ENCODE data around the gene RASA4.
A peak's percentile ranks its signal among the peaks of the same experiment; 100 is the strongest.
"Not testable (repeated sequence)": the region's sequence is repeated elsewhere in the genome, so short reads cannot be mapped to it uniquely, and the experiment has no call there.

RASA4 gene

GRCh38 chr7:102610441-102610840 lies 6.1 kb downstream of the RASA4 start:
- DNase-seq (ENCODE audit: low read depth); H3K4me3 ChIP-seq (ENCODE audit: low read depth, low read length): not testable (repeated sequence)

- not testable (repeated sequence) for H3K4me3 ChIP-seq (ENCODE audit: low read depth, low read length); DNase-seq (ENCODE audit: low read depth)
Measured at GRCh38 chr7:102609734-102610133, 6.8 kb downstream of the RASA4 start.

- not testable (repeated sequence) for H3K4me3 ChIP-seq (ENCODE audit: low read depth, low read length); DNase-seq (ENCODE audit: low read depth)
Measured at GRCh38 chr7:102606848-102607247, 9.7 kb downstream of the RASA4 start.

- DNase-seq (ENCODE audit: low read depth); H3K4me3 ChIP-seq (ENCODE audit: low read depth, low read length): not testable (repeated sequence)
Measured at GRCh38 chr7:102604431-102605145, 12.0 kb downstream of the RASA4 start.

GRCh38 chr7:102602317-102602716 lies 14.2 kb downstream of the RASA4 start:
- not testable (repeated sequence) for H3K4me3 ChIP-seq (ENCODE audit: low read depth, low read length)

GRCh38 chr7:102599699-102600098 lies 16.9 kb downstream of the RASA4 start:
- not testable (repeated sequence) for H3K4me3 ChIP-seq (ENCODE audit: low read depth, low read length); DNase-seq (ENCODE audit: low read depth)

More at GRCh38 chr7:102602317-102602716, 14.2 kb downstream of the RASA4 start:
- not testable (repeated sequence) for DNase-seq (ENCODE audit: low read depth)

- not testable (repeated sequence) for H3K4me3 ChIP-seq (ENCODE audit: low read depth, low read length); DNase-seq (ENCODE audit: low read depth)
Measured at GRCh38 chr7:102596036-102596435, 20.5 kb downstream of the RASA4 start.

- DNase-seq (ENCODE audit: low read depth); H3K4me3 ChIP-seq (ENCODE audit: low read depth, low read length): not testable (repeated sequence)
Measured at GRCh38 chr7:102593637-102594334, 22.8 kb downstream of the RASA4 start.

GRCh38 chr7:102592477-102593019 lies 24.0 kb downstream of the RASA4 start:
- DNase-seq (ENCODE audit: low read depth); H3K4me3 ChIP-seq (ENCODE audit: low read depth, low read length): not testable (repeated sequence)

GRCh38 chr7:102589857-102590256 lies 26.7 kb downstream of the RASA4 start:
- not testable (repeated sequence) for DNase-seq (ENCODE audit: low read depth); H3K4me3 ChIP-seq (ENCODE audit: low read depth, low read length)

- not testable (repeated sequence) for DNase-seq (ENCODE audit: low read depth); H3K4me3 ChIP-seq (ENCODE audit: low read depth, low read length)
Measured at GRCh38 chr7:102583495-102583894, 33.1 kb downstream of the RASA4 start.

GRCh38 chr7:102581722-102582121 lies 34.8 kb downstream of the RASA4 start:
- not testable (repeated sequence) for DNase-seq (ENCODE audit: low read depth); H3K4me3 ChIP-seq (ENCODE audit: low read depth, low read length)

GRCh38 chr7:102578486-102578885 lies 38.1 kb downstream of the RASA4 start:
- DNase-seq (ENCODE audit: low read depth); H3K4me3 ChIP-seq (ENCODE audit: low read depth, low read length): not testable (repeated sequence)

- not testable (repeated sequence) for DNase-seq (ENCODE audit: low read depth)
Measured at GRCh38 chr7:102577315-102578240, 39.0 kb downstream of the RASA4 start.

GRCh38 chr7:102576363-102576762 lies 40.2 kb downstream of the RASA4 start:
- H3K4me3 ChIP-seq (ENCODE audit: low read depth, low read length); DNase-seq (ENCODE audit: low read depth): not testable (repeated sequence)

More at GRCh38 chr7:102577315-102578240, 39.0 kb downstream of the RASA4 start:
- not testable (repeated sequence) for H3K4me3 ChIP-seq (ENCODE audit: low read depth, low read length)

- H3K4me3 ChIP-seq (ENCODE audit: low read depth, low read length); DNase-seq (ENCODE audit: low read depth): not testable (repeated sequence)
Measured at GRCh38 chr7:102574607-102575006, 41.9 kb downstream of the RASA4 start.

- DNase-seq (ENCODE audit: low read depth) = not testable (repeated sequence)
- peak within 1 kb of the TSS; percentile 57 for H3K4me3 ChIP-seq (ENCODE audit: low read depth, low read length)
Measured at GRCh38 chr7:102572261-102573239, 44.0 kb downstream of the RASA4 start, which contains the start of gene POLR2J3. Gene POLR2J3, minus strand, starts transcription at chr7:102572583. Its CDS starts 62 bp downstream, at chr7:102572521.

- DNase-seq (ENCODE audit: low read depth); H3K4me3 ChIP-seq (ENCODE audit: low read depth, low read length): not testable (repeated sequence)
Measured at GRCh38 chr7:102568620-102569019, 47.9 kb downstream of the RASA4 start.

Data from skeletal muscle cell (primary cell).